HG03571 (cell line): ENCODE results near the gene CAPN12.

Experiments used
- ATAC-seq: cut with Tn5 transposase; IDR thresholded peaks from one replicate; pipeline ENCODE4 v1.9.1; 2021; ENCODE audit not compliant: unreplicated experiment

The CAPN12 gene

GRCh38 chr19:38698225-38699026 lies 45.8 kb downstream of the CAPN12 start:
- ATAC-seq: no peak

DNA sequence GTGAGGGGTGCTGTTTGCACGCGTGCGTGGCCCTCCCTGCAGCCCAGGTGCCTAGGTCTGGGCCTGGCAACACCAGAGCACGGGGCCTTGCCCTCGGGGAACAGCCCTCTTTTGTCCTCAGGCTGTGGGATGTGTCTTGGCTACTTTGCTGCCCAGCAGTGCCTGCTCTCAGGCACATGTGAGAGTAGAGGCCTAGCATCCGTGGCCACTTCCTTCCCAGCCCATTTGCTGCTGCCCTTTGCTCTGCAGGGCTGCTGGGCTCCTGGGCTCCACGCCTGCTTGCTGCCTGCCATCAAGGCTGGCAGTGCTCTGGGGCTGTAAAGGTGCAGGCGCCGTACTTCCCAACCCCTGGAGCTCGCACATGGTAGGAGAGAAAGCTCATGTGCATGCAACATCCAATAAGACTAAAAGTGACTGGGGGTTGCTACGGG lies 46.6 kb downstream of the CAPN12 start:
- no peak for ATAC-seq

- no peak for ATAC-seq
Observed at GRCh38 chr19:38697197-38697596, 47.1 kb downstream of the CAPN12 start.

DNA sequence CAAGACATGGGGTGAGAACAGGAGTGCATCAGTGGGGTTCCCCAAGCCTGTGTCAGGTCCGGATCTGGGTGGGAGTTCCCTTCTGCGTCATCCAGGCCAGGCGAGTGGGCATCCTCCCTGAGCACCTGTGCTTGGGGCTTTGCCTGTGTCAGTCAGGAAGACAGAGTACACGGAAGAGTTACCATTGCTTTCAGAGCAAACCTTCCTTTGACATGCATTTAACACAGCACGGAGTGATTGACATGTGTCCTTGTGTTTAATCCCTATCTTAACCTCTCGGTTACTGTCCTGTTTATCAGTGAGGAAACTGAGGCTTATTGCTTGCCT lies 47.6 kb downstream of the CAPN12 start:
- no peak for ATAC-seq

DNA sequence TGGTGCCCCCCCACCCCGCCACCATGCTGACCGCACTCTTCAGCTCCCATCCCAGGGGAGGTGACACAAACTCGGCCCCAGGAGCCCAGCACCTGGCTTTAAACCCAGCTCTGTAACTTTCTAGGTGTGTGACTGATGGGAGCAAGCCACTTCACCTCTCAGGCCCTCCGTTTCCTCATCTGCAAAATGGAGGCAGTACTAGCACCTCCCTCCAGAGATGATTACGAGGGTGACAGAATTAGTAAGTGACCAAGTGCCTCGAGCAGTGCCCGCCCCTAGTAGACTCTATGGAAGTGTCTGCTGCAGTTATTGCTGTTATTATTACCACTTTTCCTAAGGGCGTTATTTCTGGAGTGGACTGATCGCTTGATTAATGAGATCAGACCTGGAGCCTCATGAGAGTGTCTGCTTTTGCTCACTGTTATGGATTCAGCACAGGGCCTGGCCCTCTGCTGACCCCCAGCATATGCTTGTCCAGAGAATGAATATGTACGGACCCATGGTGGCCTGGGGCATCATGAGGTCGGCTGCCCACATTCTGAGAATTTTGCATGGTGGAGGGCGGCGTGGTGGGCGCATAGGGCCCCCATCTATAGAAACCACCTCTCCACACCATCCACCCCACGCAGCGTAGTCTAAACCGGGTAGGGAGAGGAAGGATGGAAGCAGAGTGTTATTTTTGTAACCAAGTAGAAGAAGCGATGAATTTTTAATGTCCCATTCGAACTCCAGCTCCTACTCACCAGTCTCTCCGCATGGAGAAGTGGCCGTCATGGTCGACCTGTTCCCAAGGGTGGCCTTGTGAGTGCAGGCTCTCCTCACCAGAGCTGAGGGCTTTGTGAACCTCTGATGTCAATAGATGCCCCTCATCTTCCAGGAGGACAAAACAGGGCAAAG lies 48.2 kb downstream of the CAPN12 start:
- no peak for ATAC-seq

DNA sequence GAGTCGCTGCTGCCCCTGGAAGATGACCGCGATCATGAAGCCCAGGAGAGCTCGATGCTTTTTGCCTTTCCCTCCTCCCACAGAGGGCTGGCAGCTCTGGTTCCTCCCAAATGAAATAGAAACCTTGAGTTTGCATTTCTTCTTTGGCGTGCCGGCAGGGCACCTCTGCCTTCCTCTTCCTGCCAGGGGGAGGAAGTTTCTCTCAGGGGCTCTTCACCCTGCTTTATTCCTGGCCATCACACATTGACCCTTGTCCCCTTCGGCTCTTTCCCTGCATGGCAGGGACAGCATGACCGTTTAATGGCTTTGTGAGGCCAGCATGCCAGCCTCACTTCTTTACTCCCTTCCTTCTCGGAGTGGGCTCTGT lies 49.0 kb downstream of the CAPN12 start:
- no peak for ATAC-seq

DNA sequence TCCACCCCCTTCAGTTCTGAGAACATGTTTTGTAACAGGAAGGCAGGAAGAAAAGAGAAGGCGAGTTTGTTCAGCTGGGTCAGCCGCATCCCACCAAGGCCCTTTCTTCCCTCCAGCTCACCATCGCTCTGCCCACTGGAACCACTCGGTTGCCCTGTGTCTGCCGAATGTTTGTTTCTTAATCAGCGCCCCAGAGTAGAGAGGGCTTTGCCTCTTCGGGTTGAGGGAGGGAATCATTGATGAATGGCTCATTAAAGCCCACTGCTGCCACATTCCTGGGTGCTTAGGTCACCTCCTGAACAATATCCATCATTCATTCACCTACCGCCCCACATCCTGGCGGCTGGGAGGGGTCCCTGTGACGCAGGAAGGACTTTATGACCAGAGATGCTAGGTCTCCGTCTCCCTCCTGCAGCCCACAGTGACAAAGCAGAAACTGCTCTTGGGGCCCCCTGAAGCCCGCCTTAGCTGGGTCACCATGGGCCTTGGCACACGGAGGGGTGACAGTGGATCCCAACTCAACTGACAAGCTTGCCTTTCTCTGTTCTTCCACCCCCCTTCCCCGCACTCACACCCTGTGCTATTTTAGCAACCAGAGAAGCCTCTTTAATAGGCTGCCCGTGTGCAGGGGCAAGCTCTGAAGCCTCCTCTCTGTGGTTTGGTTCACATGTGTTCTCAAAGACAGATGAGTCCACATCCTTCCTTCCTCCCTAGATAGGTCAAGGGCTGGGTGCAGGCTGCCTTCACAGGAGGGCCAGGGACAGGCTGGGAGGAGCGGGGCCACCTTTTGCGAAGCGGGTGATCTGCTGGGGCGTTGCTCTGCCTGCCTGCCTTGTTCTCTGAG lies 50.7 kb downstream of the CAPN12 start:
- no peak for ATAC-seq

DNA sequence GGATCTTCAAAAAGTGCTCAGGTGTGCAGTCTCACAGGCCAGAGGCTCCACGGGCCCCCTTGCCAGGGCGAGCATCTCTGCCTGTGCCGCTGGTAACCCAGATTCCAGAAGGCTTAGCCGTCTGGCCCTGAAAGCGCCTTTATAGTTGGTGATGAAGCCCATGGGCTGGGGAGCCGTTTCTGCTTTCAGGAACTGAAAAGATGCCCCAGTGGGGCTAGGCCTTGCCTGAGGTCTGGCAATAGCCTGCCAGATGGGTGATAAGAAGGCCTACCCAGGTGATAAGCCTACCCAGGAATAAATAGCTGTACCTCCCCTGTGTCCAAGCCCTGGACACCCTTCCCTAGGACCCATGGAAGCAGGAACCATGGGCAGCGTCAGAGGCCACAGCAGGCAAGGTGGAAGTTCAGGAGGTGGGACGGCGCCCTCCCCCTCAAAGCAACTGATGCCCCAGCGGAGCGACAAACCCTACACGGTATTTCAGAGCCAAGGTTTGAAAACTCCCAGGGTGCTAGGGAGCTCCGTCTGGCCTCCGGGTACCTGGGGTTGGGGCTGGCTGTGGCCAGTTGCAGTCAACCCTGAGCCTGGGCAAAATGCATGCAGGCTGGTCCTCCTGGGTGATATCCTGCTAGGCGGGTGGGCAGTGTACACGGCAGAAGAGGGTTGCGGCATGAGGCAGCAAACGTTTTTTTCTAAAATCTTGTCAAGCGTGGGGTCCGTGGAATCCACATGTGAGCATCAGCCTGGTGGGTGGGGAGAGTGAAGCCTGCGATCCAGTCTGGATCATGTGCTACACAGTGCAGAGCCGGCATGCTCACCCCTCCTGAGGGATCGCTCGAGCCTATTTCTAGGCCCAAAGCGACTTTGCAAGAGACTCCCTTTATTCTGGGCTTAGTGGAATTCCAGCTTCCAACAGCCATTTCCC lies 51.6 kb downstream of the CAPN12 start:
- ATAC-seq: no peak

DNA sequence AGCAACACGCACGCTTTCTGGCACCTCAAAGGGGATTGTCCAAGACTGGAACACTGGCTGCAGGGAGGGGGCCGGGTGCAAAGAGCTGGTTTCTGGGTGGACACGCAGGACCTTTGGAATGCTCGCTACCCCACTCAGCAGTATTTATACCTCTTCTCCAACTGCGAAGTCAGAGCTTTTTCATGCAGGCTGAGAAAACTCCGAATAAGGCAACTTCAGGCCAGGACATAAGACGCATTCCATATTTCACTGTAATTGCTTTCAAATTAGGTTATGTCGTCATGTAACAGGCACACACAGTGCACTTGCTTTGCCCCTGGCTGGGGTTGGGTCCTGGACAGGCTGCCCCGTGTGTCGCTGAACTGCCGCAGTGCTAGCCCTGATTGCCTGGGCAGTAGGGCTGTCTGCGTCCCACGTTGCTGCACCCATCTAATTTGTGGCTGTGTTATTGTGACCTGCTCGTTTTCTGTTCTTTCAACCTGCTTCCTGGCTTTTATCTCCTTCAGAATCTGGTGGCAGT lies 52.3 kb downstream of the CAPN12 start:
- no peak for ATAC-seq

DNA sequence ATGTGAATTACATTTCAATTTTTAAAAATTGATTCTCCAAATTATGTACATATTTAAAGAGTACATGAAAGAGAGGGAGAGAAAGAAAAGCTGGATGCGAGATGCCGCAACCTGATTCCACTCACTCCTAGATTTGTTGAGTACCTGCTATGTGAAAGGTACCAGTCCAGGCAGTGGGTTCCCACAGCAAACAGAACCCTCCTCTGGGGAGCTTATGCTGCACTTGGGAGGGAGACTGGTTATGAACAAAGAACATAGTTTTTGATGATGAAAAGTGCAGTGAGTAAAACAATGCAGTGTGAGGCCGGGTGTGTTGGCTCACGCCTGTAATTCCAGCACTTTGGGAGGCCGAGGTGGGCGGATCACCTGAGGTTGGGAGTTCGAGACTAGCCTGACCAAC lies 53.4 kb downstream of the CAPN12 start:
- ATAC-seq: no peak

GRCh38 chr19:38690146-38690545 lies 54.1 kb downstream of the CAPN12 start:
- no peak for ATAC-seq

DNA sequence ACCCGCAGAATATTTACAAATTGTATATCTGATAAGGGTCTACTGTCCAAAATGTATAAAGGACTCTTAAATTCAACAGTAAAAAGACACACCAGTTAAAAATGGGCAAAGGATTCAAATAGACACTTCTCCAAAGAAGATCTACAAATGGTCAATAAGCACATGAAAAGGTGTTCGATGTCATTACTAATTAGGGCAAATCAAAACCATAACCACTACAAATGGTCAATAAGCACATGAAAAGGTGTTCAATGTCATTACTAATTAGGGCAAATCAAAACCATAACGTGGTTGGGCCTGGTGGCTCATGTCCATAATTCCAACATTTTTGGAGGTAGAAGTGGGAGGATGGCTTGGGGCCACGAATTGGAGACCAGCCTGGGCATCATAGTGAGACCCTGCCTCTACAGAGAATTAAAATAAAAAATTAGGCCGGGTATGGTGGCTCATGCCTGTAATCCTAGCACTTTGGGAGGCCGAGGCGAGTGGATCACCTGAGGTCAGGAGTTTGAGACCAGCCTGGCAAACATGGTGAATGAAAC lies 56.4 kb downstream of the CAPN12 start:
- no peak for ATAC-seq

DNA sequence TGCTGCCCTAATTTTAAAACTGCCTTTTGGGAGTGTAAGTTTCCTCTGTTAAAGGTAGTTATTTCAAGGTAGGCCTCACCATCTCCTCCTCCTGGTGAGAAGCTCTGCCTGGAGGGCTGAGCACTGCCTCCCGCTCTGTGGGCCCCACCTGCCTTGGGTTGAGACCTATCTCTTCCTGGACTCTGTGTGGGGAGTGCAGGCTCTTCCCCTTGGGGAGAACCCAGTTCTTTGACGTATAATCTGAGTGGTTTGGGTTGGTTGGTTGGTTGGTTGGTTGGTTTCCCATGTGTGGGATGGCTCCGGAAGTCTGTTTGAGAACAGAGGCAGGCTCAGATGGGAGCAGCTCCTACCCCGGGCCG lies 57.8 kb downstream of the CAPN12 start:
- no peak for ATAC-seq

- ATAC-seq: no peak
Observed at GRCh38 chr19:38685666-38686529, 58.4 kb downstream of the CAPN12 start.

DNA sequence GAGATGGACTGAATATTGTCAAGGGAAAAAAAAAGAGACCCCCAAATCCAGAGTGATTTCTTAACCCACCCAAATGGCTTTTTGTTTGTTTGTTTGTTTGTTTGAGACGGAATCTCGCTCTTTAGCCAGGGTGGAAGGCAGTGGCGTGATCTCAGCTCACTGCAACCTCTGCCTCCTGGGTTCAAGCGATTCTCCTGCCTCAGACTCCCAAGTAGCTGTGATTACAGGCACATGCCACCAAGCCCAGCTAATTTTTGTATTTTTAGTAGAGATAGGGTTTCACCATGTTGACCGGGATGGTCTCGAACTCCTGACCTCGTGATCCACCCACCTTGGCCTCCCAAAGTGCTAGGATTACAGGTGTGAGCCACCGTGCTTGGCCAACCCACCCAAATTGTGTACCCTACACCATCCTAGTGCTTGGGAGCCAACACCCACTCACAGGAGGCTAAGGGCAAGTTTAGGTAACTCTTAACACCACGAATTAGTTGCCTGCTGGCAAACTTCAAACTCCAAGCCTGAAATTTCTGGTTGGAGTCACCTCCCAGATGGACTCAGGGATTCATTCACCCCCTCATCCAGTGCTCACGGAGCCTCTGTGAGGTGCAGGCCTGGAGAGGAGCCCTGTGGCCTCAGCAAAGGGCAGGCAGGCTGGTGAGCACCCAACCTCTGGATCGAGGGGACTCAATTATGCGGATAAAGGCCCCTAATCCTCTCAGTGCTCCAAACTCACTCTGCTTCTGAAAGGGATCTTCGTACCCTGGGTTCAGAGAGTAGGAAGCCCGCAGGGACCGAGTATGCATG lies 59.2 kb downstream of the CAPN12 start:
- ATAC-seq: no peak

- ATAC-seq: no peak
Observed at GRCh38 chr19:38684078-38684861, 60.0 kb downstream of the CAPN12 start.

DNA sequence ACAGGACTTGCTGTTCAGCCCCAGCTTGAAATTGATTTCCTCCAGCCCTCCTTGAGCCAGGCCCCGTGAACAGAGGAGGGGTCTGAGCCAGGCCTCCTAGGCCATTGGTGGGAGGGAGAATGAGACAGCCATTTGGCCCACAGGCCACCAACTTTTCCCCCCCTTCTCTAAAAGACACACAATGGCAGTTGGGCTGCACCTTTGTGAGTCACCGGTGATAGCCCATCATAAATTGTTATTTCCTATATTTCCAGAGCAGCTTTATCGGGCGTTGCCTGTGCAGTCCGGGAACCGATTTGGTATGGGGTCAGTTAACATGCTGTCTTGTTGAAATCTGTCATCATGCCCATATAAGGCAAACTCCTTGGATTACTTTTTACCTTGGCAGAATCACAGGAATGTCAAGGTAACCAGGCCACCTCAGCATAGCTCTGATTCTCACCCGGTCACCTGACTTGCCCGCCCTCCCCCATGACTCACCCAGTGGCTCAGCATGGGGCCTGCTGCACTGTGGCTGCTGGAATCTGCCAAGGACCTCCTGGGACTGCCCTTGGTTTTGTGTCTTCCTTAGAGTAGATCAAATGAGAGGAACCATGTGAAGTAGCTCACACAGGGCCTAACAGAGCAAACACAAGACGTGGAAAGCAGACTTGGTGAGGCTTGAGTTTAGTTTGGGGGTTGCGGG lies 60.7 kb downstream of the CAPN12 start:
- ATAC-seq: no peak
